HepG2 (cell line): ENCODE measurements around the gene KIAA0319L. TPM values are rescaled to one million over a fixed set of nuclear protein-coding genes. Genes with fewer than 3 reads are reported as not detected.
A peak's percentile ranks its signal among the peaks of the same experiment; 100 is the strongest.

Experiments
- GPN1 ChIP-seq: sonication (generic); formaldehyde crosslinking; IDR thresholded peaks from 2 replicates; pipeline ENCODE4 v1.5.1; 2020; ENCODE audit warnings: missing genetic modification reagents, borderline replicate concordance
- HHEX ChIP-seq: IDR thresholded peaks from 2 replicates; pipeline ENCODE4 v1.6.1; 2016; ENCODE audit warnings: control low read depth
- KDM4B ChIP-seq: sonication (generic); formaldehyde crosslinking; IDR thresholded peaks from 2 replicates; pipeline ENCODE4 v1.4.0; 2020; ENCODE audit warnings: missing genetic modification reagents
- NR1H2 ChIP-seq: sonication (generic); formaldehyde crosslinking; IDR thresholded peaks from 2 replicates; pipeline ENCODE4 v1.8.1; 2022; ENCODE audit warnings: low read depth, missing genetic modification reagents, borderline replicate concordance
- POLR2A ChIP-seq, 2 experiments: IDR thresholded peaks; 2 replicates each; pipeline ENCODE4 v1.6.1; 2011; ENCODE audit warnings: low read depth in 2 of 2, low read length in 2 of 2, mild to moderate bottlenecking in 1 of 2, moderate library complexity in 1 of 2; ENCODE audit not compliant: insufficient read depth in 1 of 2
- RELA ChIP-seq: sonication (generic); formaldehyde crosslinking; IDR thresholded peaks from 2 replicates; pipeline ENCODE4 v1.4.0; 2020; ENCODE audit warnings: missing genetic modification reagents
- SMARCE1 ChIP-seq: fragments of 450-650 bp; IDR thresholded peaks from 2 replicates; pipeline ENCODE4 v1.6.1; 2017; ENCODE audit warnings: borderline replicate concordance
- SYNCRIP ChIP-seq: fragments of 200-400 bp; formaldehyde crosslinking; IDR thresholded peaks from 2 replicates; pipeline ENCODE4 v1.6.1; 2018; ENCODE audit warnings: mild to moderate bottlenecking, low read depth, low read length; ENCODE audit not compliant: insufficient read depth
- WIZ ChIP-seq: sonication (generic); formaldehyde crosslinking; IDR thresholded peaks from 2 replicates; pipeline ENCODE4 v1.5.1; 2020; ENCODE audit warnings: mild to moderate bottlenecking, missing genetic modification reagents
- ZBTB1 ChIP-seq: sonication (generic); formaldehyde crosslinking; IDR thresholded peaks from 2 replicates; pipeline ENCODE4 v1.4.0; 2020; ENCODE audit warnings: missing genetic modification reagents, borderline replicate concordance
- ZFAT ChIP-seq: sonication (generic); formaldehyde crosslinking; conservative IDR thresholded peaks from 2 replicates; pipeline ENCODE4 v1.8.1; 2023; ENCODE audit warnings: missing genetic modification reagents, inconsistent platforms
- ZKSCAN8 ChIP-seq: IDR thresholded peaks from 2 replicates; pipeline ENCODE4 v1.6.1; 2016; ENCODE audit warnings: borderline replicate concordance, missing genetic modification reagents, missing compliant biosample characterization
- ZNF441 ChIP-seq: sonication (generic); formaldehyde crosslinking; IDR thresholded peaks from 2 replicates; pipeline ENCODE4 v1.7.0; 2021; ENCODE audit warnings: missing genetic modification reagents, borderline replicate concordance
- ZNF460 ChIP-seq: sonication (generic); formaldehyde crosslinking; IDR thresholded peaks from 2 replicates; pipeline ENCODE4 v1.5.1; 2020; ENCODE audit warnings: missing genetic modification reagents, mild to moderate bottlenecking, borderline replicate concordance
- ZSCAN22 ChIP-seq: sonication (generic); formaldehyde crosslinking; IDR thresholded peaks from 2 replicates; pipeline ENCODE4 v1.4.0; 2020; ENCODE audit warnings: mild to moderate bottlenecking, missing genetic modification reagents
- polyA plus RNA-seq, 8 experiments: library from polyadenylated mRNA; depleted of rRNA in 3 of 8; stranded (reverse) in 7 of 8; unstranded in 1 of 8; fragments of >200 nt; fragmentation: Illumina TruSeq in 4 of 8; extraction: Trizol in 4 of 8; gene quantifications; 2 replicates each; pipeline versions ENCODE4 v1.2.1 to v1.2.3, GENCODE V29; 2011 to 2016; ENCODE audit warnings: low read depth in 4 of 8, missing spikeins in 1 of 8, mixed read lengths in 1 of 8; ENCODE audit not compliant: insufficient read depth in 1 of 8
- total RNA-seq, 5 experiments: library from RNA; depleted of rRNA; stranded (reverse); fragments of >200 nt; fragmentation: Illumina TruSeq; extraction: Trizol; gene quantifications; 2 replicates each; pipeline ENCODE4 v1.2.3, GENCODE V29; 2016; ENCODE audit warnings: low read depth in 1 of 5
- TF ChIP-seq, protein P1 (sequence below): sonication (generic); formaldehyde crosslinking; IDR thresholded peaks from 2 replicates; pipeline ENCODE4 v1.4.0; 2020; ENCODE audit warnings: missing genetic modification reagents, borderline replicate concordance
- TF ChIP-seq, protein P2 (sequence below): IDR thresholded peaks from 2 replicates; pipeline ENCODE4 v1.6.1; 2016; ENCODE audit warnings: missing biosample characterization, missing genetic modification reagents, low read depth
- TF ChIP-seq, protein P3 (sequence below), 2 experiments: sonication (generic) in 1 of 2; formaldehyde crosslinking in 1 of 2; IDR thresholded peaks; 2 replicates each; pipeline versions ENCODE4 v1.5.1 to v1.6.1; 2011 to 2020; ENCODE audit warnings: borderline replicate concordance in 1 of 2, low read depth in 1 of 2, low read length in 1 of 2, mild to moderate bottlenecking in 1 of 2, missing genetic modification reagents in 1 of 2, moderate library complexity in 1 of 2

KIAA0319L gene
- total and polyA plus RNA-seq, 2 of the 13 experiments (the other 11 are each of a cell fraction or from before 2014, with no cell fraction given): 33.4 to 82.6 TPM

GRCh38 chr1:35555601-35556477 lies 1.4 kb downstream of the KIAA0319L start (continued):
- TF ChIP-seq KDM4B (no peak), WIZ (CRISPR knock-in tag) (no peak), NR1H2 (no peak), HHEX (peak; percentile 90), ZFAT (no peak), GPN1 (CRISPR knock-in tag) (no peak), ZBTB1 (CRISPR knock-in tag) (no peak), POLR2A (IDR thresholded peaks at IDR 0.05; ENCODE audit: insufficient read depth in 1 of 2, low read depth in 2 of 2, low read length in 2 of 2) (peak in 1 of 2 experiments; percentile 18; a peak in 1 of 4 replicates), SMARCE1 (no peak), ZSCAN22 (CRISPR knock-in tag) (no peak), ZNF441 (no peak), SYNCRIP (no peak), RELA (CRISPR knock-in tag) (no peak), ZNF460 (CRISPR knock-in tag) (no peak), ZKSCAN8 (CRISPR knock-in tag) (no peak; the same call in 1 of the 2 replicates)
- TF ChIP-seq, protein P1, sequence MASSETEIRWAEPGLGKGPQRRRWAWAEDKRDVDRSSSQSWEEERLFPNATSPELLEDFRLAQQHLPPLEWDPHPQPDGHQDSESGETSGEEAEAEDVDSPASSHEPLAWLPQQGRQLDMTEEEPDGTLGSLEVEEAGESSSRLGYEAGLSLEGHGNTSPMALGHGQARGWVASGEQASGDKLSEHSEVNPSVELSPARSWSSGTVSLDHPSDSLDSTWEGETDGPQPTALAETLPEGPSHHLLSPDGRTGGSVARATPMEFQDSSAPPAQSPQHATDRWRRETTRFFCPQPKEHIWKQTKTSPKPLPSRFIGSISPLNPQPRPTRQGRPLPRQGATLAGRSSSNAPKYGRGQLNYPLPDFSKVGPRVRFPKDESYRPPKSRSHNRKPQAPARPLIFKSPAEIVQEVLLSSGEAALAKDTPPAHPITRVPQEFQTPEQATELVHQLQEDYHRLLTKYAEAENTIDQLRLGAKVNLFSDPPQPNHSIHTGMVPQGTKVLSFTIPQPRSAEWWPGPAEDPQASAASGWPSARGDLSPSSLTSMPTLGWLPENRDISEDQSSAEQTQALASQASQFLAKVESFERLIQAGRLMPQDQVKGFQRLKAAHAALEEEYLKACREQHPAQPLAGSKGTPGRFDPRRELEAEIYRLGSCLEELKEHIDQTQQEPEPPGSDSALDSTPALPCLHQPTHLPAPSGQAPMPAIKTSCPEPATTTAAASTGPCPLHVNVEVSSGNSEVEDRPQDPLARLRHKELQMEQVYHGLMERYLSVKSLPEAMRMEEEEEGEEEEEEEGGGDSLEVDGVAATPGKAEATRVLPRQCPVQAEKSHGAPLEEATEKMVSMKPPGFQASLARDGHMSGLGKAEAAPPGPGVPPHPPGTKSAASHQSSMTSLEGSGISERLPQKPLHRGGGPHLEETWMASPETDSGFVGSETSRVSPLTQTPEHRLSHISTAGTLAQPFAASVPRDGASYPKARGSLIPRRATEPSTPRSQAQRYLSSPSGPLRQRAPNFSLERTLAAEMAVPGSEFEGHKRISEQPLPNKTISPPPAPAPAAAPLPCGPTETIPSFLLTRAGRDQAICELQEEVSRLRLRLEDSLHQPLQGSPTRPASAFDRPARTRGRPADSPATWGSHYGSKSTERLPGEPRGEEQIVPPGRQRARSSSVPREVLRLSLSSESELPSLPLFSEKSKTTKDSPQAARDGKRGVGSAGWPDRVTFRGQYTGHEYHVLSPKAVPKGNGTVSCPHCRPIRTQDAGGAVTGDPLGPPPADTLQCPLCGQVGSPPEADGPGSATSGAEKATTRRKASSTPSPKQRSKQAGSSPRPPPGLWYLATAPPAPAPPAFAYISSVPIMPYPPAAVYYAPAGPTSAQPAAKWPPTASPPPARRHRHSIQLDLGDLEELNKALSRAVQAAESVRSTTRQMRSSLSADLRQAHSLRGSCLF (CRISPR knock-in tag): no peak
- TF ChIP-seq, protein P2, sequence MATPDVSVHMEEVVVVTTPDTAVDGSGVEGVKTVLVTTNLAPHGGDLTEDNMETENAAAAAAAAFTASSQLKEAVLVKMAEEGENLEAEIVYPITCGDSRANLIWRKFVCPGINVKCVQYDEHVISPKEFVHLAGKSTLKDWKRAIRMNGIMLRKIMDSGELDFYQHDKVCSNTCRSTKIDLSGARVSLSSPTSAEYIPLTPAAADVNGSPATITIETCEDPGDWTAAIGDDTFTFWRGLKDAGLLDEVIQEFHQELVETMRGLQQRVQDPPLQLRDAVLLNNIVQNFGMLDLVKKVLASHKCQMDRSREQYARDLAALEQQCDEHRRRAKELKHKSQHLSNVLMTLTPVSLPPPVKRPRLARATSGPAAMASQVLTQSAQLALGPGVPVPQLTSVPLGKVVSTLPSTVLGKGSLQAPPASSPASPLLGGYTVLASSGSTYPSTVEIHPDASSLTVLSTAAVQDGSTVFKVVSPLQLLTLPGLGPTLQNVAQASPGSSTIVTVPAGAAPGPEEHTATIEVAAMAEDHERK (CRISPR knock-in tag): no peak
- TF ChIP-seq, protein P3, sequence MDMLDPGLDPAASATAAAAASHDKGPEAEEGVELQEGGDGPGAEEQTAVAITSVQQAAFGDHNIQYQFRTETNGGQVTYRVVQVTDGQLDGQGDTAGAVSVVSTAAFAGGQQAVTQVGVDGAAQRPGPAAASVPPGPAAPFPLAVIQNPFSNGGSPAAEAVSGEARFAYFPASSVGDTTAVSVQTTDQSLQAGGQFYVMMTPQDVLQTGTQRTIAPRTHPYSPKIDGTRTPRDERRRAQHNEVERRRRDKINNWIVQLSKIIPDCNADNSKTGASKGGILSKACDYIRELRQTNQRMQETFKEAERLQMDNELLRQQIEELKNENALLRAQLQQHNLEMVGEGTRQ (IDR thresholded peaks at IDR 0.05; ENCODE audit: low read depth, low read length): no peak
- TF ChIP-seq, protein P3 (CRISPR knock-in tag; IDR thresholded peaks at IDR 0.05; ENCODE audit: borderline replicate concordance): no peak
